ENCODE data around the gene PRRC2C.
"Not testable (repeated sequence)": the region's sequence is repeated elsewhere in the genome, so short reads cannot be mapped to it uniquely, and the experiment has no call there.

PRRC2C gene

GRCh38 chr1:171500304-171500703 lies 15.0 kb downstream of the PRRC2C start:
- DNase-seq (ENCODE audit: low read depth): no peak

GRCh38 chr1:171500803-171501202 lies 15.5 kb downstream of the PRRC2C start:
- DNase-seq (ENCODE audit: low read depth): no peak

- DNase-seq (ENCODE audit: low read depth): no peak
Measured at GRCh38 chr1:171501305-171502024, 16.1 kb downstream of the PRRC2C start.

- no peak for DNase-seq (ENCODE audit: low read depth)
Measured at GRCh38 chr1:171506525-171507304, 21.4 kb downstream of the PRRC2C start.

GRCh38 chr1:171507435-171507834 lies 22.1 kb downstream of the PRRC2C start:
- DNase-seq (ENCODE audit: low read depth): no peak

GRCh38 chr1:171509191-171509590 lies 23.9 kb downstream of the PRRC2C start:
- DNase-seq (ENCODE audit: low read depth): no peak

- no peak for DNase-seq (ENCODE audit: low read depth)
Measured at GRCh38 chr1:171513743-171514142, 28.4 kb downstream of the PRRC2C start.

- no peak for DNase-seq (ENCODE audit: low read depth)
Measured at GRCh38 chr1:171515299-171515698, 30.0 kb downstream of the PRRC2C start.

- DNase-seq (ENCODE audit: low read depth): no peak
Measured at GRCh38 chr1:171515741-171516140, 30.4 kb downstream of the PRRC2C start.

GRCh38 chr1:171521567-171521966 lies 36.2 kb downstream of the PRRC2C start:
- DNase-seq (ENCODE audit: low read depth): no peak

GRCh38 chr1:171530676-171531075 lies 45.3 kb downstream of the PRRC2C start:
- no peak for DNase-seq (ENCODE audit: low read depth)

- no peak for DNase-seq (ENCODE audit: low read depth)
Measured at GRCh38 chr1:171532520-171532919, 47.2 kb downstream of the PRRC2C start.

GRCh38 chr1:171545523-171545922 lies 60.2 kb downstream of the PRRC2C start:
- no peak for DNase-seq (ENCODE audit: low read depth)

- DNase-seq (ENCODE audit: low read depth): no peak
Measured at GRCh38 chr1:171550050-171550449, 64.7 kb downstream of the PRRC2C start.

GRCh38 chr1:171550598-171551100 lies 65.3 kb downstream of the PRRC2C start:
- not testable (repeated sequence) for DNase-seq (ENCODE audit: low read depth)

- peak; percentile 17 for DNase-seq (ENCODE audit: low read depth)
Measured at GRCh38 chr1:171553960-171554359, 68.6 kb downstream of the PRRC2C start.

GRCh38 chr1:171563675-171564074 lies 78.3 kb downstream of the PRRC2C start:
- peak; percentile 31 for DNase-seq (ENCODE audit: low read depth)

- no peak for DNase-seq (ENCODE audit: low read depth)
Measured at GRCh38 chr1:171566467-171566866, 81.1 kb downstream of the PRRC2C start.

GRCh38 chr1:171570295-171570694 lies 85.0 kb downstream of the PRRC2C start:
- no peak for DNase-seq (ENCODE audit: low read depth)

- DNase-seq (ENCODE audit: low read depth): no peak
Measured at GRCh38 chr1:171576144-171576543, 90.8 kb downstream of the PRRC2C start.

- DNase-seq (ENCODE audit: low read depth): no peak
Measured at GRCh38 chr1:171581226-171581625, 95.9 kb downstream of the PRRC2C start.

- DNase-seq (ENCODE audit: low read depth): no peak
Measured at GRCh38 chr1:171581766-171582165, 96.4 kb downstream of the PRRC2C start.

- DNase-seq (ENCODE audit: low read depth): no peak
Measured at GRCh38 chr1:171582589-171582988, 97.3 kb downstream of the PRRC2C start.
